RPMI7951 (cell line): ENCODE data around the gene RRP8. TPM values are rescaled to one million over a fixed set of nuclear protein-coding genes. Genes with fewer than 3 reads are reported as not detected.
A peak's percentile ranks its signal among the peaks of the same experiment; 100 is the strongest.

Experiments
- DNase-seq: peaks from one replicate; pipeline ENCODE4 v3.0.0-alpha.2; 2012; ENCODE audit warnings: low read depth
- total RNA-seq: library from RNA; depleted of rRNA; stranded (reverse); fragments of >200 nt; shearing (Covaris generic); gene quantifications from 2 replicates; pipeline ENCODE4 v1.2.3, GENCODE V29; 2014

The RRP8 gene
- total RNA-seq, 1 experiment from 2014 or later = 20.7 TPM

GRCh38 chr11:6617315-6617781, 13.9 kb upstream of the RRP8 start:
- DNase-seq = peak; percentile 56

- no peak for DNase-seq
Measured at GRCh38 chr11:6616596-6617250, 13.3 kb upstream of the RRP8 start.

- peak; percentile 45 for DNase-seq
Measured at GRCh38 chr11:6615882-6616585, 12.6 kb upstream of the RRP8 start.

- DNase-seq = no peak
Measured at GRCh38 chr11:6615046-6615445, 11.6 kb upstream of the RRP8 start.

- no peak for DNase-seq
Measured at GRCh38 chr11:6614446-6614845, 11.0 kb upstream of the RRP8 start.

- DNase-seq = no peak
Measured at GRCh38 chr11:6613496-6613895, 10.1 kb upstream of the RRP8 start.

GRCh38 chr11:6612213-6613041, 9.0 kb upstream of the RRP8 start, which contains the start of gene TAF10:
TSS of gene TAF10 (minus strand) at chr11:6612216. CDS start at chr11:6612189, 27 bp downstream.
- DNase-seq = peak; percentile 94

GRCh38 chr11:6611963-6612212, 8.5 kb upstream of the RRP8 start:
- no peak for DNase-seq

GRCh38 chr11:6611092-6611962, 7.9 kb upstream of the RRP8 start:
- peak; percentile 11 for DNase-seq

- no peak for DNase-seq
Measured at GRCh38 chr11:6610591-6610990, 7.2 kb upstream of the RRP8 start.

GRCh38 chr11:6609502-6610015, 6.1 kb upstream of the RRP8 start:
- no peak for DNase-seq

GRCh38 chr11:6608726-6609501, 5.5 kb upstream of the RRP8 start:
- DNase-seq = no peak

GRCh38 chr11:6608011-6608410, 4.6 kb upstream of the RRP8 start:
- DNase-seq = no peak

- peak; percentile 51 for DNase-seq
Measured at GRCh38 chr11:6607190-6607795, 3.9 kb upstream of the RRP8 start.

- DNase-seq = peak; percentile 94
Measured at GRCh38 chr11:6606471-6607189, 3.2 kb upstream of the RRP8 start.

GRCh38 chr11:6604790-6605189, 1.4 kb upstream of the RRP8 start:
- no peak for DNase-seq

GRCh38 chr11:6604081-6604626, 738 bp upstream of the RRP8 start:
- peak; percentile 66 for DNase-seq

- DNase-seq = no peak
Measured at GRCh38 chr11:6602096-6602940, 1.1 kb downstream of the RRP8 start.
